ENCODE data around the gene RBCK1.
"Not testable (repeated sequence)": the region's sequence is repeated elsewhere in the genome, so short reads cannot be mapped to it uniquely, and the experiment has no call there.

Gene RBCK1

DNA sequence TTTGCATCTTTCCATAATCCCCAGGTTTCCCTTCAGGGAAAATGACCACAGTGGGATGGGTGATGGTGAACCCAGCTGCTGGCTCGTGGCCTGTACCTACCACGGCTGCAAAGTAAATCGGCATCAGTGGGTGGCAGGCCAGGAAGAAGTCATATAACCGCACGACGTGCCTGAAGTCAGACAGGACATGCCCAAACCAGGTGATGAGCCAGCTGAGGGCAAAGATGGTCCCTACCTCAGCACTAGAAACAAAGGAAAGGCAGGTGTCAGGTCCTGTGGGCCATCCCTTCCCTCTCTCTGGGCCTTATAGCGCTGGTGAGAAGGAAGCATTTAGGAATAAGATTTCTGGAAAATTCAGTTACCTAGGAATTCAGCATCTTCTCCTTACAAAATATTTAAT, 32.0 kb downstream of the RBCK1 start:
- DNase-seq = no peak

DNA sequence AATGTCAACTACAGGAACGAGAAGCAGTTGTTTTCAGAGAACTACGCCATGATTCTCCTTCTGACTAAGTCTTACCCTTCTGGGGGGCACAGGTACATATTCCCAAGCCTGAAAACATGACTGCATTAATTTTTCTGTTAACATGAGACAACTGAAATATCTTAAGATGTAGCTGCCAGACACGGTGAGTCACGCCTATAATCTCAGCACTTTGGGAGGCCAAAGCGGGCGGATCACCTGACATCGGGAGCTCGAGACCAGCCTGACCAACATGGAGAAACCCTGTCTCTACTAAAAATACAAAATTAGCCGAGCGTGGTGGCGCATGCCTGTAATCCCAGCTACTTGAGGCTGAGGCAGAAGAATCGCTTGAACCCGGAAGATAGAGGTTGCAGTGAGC, 32.5 kb downstream of the RBCK1 start:
- no peak for DNase-seq

DNA sequence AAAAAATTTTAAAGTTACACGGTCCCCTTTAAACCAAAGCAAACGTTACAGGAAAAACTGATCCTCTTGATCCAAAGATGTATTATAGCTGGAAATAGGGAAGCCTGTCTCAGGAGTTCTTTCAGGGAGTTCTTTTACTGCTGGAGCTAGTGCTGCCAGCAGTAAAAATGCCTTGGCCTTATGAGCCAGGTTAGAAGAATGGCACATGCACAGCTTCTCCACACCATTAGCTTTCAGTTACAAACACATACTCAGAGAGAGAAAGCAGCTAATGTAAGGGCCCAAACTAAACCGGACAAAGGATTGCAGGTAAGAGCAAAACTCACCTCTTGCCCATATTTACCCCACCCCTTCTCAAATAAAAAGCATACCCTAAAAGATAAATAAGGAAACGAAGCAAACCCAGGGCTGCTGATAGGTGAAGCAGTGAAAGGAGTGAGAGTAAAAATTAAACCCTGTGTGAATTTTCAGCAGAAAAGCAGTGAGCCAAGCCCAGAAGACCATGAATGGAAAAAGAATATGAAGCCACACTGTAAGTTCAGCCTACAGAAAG, 35.2 kb downstream of the RBCK1 start:
- no peak for DNase-seq

DNA sequence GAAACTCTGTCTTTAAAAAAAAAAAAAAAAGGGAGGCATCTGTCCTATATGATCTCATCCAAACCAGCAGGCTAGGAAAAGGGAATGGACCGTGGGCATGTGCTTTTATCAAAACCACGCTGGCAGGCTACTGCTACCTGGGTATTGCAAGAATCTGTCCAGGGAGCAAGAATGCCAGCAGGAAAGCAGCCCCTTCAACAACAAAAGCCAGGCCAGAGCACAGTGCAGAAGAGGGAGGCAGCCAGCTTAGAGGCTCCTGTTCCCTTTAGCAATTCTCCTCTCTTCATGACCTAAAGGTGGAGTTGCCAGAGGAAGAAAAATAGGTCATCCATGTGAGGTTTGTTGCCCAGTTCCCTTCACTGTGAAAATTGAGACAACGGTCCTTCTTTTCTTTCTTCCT, 36.0 kb downstream of the RBCK1 start:
- no peak for DNase-seq

DNA sequence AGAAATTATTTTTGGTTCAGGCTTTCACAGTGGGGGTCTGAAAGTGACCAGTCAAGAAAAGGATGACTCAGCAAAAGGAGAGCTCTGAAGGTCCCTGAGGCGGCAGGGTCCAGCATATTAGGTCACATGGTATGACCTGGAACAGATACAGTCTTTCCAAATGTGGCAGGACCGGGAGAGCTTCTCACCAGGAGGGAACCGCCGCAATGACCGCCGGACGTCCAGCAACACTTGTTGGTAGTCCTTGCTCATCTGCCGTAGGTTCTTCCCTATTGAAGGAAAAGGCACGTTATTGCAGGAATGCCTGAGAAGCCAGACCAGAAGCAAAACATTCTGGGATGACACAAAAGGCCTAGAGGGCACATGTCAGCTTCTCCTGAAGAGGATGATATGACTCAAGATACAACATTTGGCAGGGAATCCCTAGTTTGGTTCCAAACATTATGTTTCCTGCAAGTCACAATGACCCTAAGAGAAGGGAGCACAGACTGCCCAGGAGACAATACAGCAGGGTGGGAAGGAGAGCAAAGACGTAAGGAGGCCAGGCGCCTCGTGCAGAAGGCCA, 36.8 kb downstream of the RBCK1 start:
- no peak for DNase-seq

DNA sequence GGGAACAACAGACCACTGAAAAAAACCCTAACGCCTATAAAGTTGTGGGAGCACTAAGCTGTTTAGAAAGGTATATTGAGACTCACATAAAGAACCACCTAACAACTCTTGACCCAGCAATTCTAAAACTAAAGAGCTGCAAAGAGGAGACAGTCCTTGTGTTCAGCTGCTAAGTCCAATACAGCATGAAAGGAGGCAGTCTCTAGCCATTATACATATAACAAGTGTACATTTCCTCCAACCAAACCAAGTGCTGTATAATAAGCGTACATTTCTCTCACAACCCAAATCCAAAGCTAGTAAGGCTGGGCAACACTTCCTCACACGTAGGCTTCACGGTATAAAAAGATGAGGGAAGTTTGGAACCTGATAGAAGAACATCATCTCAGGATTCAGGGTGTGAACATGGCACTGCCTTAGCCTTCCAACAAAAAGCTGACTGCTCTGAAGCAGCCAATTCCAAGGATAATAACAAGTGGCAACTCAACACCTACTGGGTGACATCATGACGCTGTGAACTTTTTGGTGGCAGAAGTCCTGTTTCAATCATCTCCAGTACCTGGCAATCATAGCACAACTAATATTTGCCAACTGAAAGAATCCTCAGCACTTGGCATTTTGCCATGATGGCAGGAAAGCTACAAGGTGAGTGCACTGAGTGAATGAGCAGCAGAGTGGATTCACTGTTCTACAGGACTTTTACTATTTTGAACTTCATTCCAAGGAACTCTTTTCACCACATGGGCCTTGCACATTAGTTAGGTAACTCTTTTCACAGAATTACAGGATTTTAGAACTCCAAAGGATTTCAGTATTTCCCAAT, 37.6 kb downstream of the RBCK1 start:
- DNase-seq = no peak

DNA sequence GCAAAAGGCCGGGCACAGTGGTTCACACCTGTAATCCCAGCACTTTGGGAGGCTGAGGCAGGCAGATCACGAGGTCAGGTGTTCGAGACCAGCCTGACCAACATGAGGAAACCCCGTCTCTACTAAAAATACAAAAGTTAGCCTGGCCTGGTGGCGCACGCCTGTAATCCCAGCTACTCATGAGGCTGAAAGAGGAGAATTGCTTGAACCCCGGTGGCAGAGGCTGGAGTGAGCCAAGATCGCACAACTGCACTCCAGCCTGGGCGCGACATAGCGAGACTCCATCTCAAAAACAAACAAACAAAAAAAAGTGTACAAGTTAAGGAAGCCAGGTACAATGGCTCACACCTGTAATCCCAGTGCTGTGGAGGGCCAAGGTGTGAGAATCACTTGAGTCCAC, 43.9 kb downstream of the RBCK1 start:
- DNase-seq = not testable (repeated sequence)

DNA sequence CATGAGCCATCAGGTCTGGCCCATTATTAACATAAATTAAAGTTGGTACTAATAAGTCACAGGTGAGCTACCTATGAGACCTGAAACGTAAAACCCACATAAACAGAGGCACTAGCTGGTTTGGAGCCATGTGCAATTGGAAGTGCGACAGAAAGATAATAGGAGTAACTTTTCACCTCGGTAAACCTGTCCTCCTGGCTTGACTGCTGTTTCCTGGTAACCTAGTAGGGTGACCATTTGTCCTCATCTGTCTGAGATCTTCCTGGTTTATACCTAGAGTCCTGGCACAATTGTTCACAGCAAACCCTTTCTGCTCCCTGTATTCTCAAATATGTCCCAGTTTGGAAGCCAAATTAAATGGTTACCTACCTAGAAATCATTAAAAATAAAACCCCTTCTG, 46.9 kb downstream of the RBCK1 start:
- DNase-seq = no peak

DNA sequence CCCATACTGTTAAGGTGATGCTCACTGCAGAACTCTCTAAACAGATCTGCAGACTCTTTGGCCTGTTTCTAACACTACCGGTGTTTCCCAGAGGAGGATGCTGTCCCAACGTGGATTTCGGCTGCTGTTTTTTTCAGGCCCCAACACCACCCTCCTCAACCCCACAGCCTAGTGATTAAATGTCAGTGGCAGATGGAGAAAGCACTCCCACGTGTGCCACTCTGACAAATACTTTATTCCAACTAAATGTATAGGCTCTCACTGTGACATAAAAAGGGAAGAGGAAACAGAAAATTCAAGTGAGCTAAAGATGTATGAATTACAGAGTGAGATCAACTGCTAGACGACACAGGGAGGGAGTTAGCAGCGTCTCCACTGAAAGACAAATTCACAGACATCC, 50.7 kb downstream of the RBCK1 start:
- DNase-seq = no peak

DNA sequence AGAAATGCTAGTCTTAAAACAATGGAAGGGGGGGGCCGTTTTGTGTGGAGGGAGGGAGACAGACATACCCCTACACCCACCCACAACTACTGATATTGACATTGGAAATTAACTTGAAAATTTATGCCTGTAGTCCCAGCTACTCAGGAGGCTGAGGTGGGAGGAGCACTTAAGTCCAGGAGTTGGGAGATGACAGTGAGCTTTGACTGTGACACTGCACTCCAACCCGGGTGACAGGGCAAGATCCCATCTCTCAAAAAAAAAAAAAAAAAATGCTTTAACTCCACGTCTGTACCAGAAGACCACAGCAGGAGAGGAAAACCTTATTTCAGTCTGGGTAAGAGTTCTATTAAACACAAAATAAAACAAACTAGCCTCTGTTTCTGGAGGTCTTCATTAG, 52.1 kb downstream of the RBCK1 start:
- no peak for DNase-seq

DNA sequence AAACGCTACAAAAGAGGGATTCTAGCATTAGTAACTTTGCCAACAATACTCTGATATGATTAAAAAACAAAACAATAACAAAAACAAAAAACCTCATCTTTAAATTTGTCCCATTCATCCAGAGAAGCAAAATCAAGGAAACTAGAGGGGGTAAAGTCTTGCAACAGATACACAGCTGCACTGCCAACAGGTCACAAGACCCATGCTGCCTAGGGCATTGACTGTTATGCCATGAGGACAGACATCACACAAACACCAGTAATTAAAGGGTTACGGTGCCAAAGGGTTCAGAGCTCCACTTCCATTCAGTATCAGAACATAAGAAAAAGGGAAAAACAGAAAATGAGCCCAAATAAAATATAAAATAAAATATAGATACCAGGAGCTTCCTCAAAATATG, 52.6 kb downstream of the RBCK1 start:
- no peak for DNase-seq

DNA sequence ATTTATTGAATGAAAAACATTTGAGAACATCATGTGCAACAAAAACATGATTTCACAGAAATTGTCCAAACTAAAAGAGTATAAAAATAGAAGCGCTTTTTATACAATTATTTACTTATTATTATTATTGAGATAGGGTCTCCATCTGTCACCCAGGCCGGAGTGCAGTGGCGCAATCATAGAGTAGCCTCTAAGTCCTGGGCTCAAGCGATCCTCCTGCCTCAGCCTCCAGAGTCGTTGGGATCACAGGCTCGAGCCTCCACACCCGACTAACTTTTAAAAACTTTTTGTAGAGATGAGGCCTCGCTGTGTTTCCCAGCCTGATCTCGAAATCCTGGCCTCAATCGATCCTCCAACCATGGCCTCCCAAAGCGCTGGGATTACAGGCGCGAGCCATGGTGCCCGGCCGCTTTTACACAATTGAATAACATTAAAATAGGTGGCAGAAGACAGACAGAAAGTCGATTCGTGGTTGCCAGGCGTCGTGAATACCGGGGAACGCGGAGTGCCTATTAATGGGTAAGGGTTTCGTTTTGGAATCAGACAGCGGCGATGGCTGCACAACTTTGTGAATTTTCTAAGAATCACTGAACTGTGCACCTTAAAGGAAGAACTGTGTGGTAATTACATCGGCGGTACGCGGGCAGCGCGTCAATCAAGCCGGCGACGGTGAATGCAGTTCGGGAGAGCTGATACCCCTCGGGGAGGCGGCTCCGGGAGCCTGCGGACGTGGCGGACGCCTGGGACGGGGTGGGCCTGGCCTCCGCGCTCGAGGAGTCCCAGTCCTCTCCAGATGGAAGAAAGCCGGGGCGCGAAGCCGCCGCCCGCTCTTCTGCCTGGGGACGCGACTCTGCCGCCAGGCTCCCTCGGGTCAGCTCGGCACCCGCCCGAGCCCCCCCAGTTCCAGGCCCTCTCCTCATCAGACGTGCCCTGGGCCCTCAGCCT, 53.4 kb downstream of the RBCK1 start:
- peak; percentile 55 for DNase-seq

DNA sequence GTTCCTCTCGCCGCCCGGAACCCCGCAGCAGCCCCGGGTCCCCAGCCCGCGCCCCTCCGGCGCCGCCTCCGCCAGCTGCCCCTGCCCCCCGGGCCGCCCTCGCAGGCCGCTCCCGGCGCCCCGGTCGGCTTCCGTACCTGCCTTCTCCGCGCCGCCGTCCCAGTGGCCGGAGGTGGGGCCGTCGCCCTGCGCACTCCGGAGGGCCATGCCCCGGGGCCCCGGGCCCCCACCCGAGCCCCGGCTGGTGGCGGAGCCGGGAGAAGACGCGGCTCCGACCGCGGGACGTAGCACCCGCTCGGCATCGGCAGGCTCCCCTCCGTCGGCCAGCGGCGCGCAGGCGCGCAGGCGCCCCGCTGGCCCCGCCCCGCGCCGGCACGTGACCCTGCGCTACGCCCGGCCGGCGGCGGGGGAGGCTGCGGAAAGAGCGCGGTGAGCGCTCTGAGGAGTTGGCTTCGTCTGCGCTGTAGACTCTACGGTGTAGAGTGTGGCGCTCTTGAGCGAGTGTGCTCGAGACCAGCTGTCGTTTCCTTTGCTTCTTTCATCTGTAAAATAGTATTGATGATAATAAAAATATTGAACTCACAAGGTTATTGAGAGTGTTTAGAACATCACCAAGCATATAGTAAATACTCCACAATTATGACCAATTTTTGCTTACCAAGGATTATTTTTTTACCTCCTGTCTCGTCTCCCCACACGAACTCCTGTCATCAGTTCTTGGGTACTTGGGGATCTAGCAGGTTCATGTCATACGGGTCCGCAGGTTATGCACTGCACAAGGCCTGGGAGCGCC, 54.3 kb downstream of the RBCK1 start, which contains the start of gene TBC1D20:
TBC1D20 (minus strand) TSS at position 335 of the 793 bp plus-strand sequence; CDS start at position 207, 128 bp downstream.
- DNase-seq = peak; percentile 76

DNA sequence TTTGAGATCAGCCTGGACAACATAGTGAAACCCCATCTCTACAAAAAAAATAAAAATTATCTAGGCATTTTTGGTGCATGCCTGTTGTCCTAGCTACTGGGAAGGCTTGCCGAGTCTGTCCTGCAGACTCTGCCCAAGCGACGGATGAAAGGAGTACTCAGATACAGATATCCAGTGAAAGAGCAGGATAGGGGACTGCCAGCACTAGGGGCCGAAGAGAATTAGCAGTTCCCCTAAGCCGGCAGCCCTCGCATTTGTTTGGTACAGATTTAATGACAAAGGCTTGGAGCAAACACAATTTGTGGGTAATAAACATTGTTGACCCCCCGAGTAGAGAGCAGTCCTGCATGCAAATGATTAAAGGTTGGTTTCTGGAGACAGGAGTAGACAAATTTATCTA, 59.7 kb downstream of the RBCK1 start:
- no peak for DNase-seq

DNA sequence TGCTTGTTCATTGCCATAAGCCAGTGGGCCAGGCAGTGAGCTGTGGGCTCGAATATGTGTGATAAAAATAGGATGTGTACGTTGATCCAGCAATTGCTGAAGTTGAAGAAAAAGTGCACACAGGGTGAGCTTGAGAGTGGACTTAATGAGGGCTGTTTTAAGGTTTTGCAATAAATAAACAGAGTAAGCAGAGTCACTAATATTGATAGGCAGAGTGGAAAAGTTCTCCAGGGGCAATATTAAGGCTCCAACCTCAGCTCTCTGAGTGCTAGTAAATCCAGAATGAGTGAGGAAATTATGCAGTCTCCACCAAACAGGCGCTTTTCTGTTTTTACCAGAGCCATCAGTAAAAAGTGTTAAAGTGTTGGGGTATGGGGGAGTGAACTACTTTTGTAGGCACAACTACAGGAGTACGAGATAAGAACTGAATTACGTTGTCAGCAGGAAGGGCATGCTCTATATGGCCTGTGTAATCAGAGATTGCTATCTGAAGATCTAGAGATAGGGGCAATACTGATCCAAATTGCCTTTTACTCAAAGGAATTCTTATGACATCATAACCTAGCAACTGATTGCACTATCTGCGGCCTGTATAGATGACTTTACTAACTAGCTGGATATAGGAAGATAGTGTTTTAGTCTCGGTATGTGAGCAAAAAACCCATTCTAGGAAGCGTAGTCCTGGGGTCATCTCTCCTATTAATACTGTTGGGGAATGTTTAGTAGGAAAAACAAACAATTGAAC, 61.8 kb downstream of the RBCK1 start:
- no peak for DNase-seq

DNA sequence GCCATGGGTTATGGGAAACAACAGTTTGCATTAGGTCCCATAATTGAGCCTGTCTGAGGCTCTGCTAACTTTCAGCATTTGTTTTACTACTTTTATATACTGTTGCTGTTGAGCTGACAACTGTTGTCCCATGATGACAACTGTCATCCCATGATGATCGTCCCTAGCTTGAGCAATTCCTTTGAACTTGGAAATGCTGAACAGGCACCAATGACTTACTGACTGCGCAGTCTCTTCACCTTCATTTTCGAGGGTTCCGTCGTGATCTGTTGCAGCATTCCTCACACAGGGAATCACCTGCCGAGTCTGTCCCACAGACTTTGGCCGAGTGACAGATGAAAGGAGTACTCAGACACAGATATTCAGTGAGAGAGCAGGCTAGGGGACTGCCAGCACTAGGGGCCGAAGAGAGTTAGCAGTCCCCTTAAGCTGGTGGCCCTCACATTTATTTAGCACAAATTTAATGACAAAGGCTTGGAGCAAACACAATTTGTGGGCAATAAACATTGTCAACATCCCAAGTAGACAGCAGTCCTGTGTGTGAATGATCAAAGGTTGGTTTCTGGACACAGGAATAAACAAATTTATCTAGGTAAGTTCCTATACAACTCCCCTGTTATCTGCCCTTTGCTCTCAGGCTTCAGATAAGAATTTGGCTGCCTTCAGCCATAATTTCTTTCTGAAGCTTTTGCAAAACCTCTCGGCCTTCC, 64.2 kb downstream of the RBCK1 start:
- DNase-seq = no peak

DNA sequence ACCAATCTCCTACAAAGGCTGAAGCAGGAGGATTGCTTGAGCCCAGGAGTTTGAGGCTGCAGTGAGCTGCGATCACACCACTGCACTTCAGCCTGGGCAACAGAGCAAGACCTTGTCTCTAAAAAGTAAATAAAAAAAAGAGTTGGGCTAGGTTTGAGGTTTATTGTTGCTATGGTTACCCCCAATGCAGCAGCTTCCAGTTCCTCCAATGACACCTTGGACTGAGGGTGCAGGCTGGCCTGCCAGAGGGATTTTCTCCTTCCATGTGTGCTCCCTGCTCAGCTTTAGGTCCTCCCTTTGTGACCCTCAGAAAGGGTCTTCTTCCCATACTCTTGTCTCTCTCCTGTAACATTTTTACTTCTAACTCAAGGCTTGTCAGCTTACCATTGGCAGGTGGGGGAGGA, 64.8 kb downstream of the RBCK1 start:
- no peak for DNase-seq

DNA sequence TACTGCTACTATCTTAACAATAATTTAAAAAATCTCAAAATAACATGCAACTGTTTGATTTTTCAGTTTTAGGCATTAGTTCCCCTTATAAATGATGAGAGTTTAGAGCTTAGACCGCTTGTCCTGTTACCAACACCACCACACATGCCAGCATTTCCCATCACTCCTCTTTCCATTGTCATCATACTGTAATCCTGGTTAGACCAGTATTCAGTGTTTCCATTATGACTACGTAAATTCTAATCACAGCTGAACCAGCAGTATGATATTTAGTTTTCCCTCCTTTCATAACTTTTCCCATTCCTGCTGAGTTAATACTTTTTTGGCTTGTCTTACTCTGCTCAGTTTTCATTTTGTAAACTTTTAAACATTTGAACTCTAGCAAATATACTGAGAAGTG, 66.5 kb downstream of the RBCK1 start:
- no peak for DNase-seq

DNA sequence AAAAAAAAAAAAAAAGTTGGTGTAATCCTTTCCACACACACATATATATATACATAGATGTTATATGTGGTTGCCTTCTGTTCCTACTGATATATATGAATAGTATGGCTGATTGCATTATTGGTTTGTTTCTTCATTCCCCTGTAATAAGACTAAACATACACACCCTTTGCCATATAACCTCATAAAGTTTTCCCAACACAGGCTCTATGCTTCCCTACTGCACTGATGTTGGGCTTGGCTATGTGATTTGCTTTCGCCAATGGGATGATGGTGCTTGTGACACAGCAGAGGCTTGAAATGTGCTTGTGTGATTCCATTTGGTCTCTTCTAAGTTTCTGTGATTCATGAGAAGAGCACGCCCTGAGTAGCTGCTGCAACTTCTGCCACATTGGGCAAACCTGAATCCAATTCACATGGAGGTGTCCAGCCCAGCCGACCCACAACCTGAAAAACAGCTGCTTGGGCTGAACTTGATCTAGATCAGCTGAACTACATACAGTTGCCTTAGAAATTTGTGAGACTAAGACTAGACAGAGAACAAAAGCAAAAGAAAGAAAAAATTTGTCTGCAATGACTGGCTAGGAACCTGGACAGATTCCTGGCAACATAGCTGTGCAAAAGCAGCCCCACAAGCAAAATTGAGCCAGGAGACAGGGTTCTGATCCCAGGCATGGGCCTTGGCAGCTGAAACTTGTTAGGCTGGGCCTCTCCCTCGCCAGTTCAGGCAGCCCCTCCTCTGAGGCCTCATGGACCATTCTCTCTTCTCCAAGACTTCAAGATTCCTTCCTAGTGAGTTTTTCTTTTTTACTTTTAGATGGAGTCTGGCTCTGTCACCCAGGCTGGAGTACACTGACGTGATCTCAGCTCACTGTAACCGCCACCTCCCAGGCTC, 67.6 kb downstream of the RBCK1 start:
- DNase-seq = no peak

All from SHP77 treated with DMSO at 0.1 percent for 48 hours (cell line).